ENCODE data around the gene LRP5. TPM values are rescaled to one million over a fixed set of nuclear protein-coding genes. Genes with fewer than 3 reads are reported as not detected.
A peak's percentile ranks its signal among the peaks of the same experiment; 100 is the strongest.

LRP5 gene
- total RNA-seq, 4 donors from 2014 or later, result 19.1 to 86.2 (median 43.9) TPM

- Histone ChIP-seq H3K4me1 (no peaks in the 10 kb centered on the region), H3K27ac (no peak overlapping the region), H3K36me3 (no peaks in the 10 kb centered on the region), H3K9me3 (no peaks in the 10 kb centered on the region), H3K4me3 (no peak overlapping the region), H3K27me3 (no peaks in the 10 kb centered on the region)
- intact Hi-C loops (cut with DNase I; ENCODE audit: low total_unique reads), result no loop called here
- TF ChIP-seq POLR2A (IDR thresholded peaks at IDR 0.05) (no peak), CTCF (IDR thresholded peaks at IDR 0.05) (no peak)
- DNase-seq, result no peak
Measured at GRCh38 chr11:68327586-68328370, 15.4 kb downstream of the LRP5 start.

GRCh38 chr11:68328374-68329091 is 16.1 kb downstream of the LRP5 start:
- H3K4me3 ChIP-seq, result no peak overlapping the region
- no peaks in the 10 kb centered on the region for H3K4me1 ChIP-seq
- no peak overlapping the region for H3K27ac ChIP-seq
- no peaks in the 10 kb centered on the region for H3K36me3 ChIP-seq
- intact Hi-C loops (cut with DNase I; ENCODE audit: low total_unique reads), result no loop called here
- TF ChIP-seq POLR2A (IDR thresholded peaks at IDR 0.05) (no peak), CTCF (IDR thresholded peaks at IDR 0.05) (no peak)
- peak in 1 of 2 donors; percentile 63 for DNase-seq
- H3K9me3 ChIP-seq, result no peaks in the 10 kb centered on the region
- no peaks in the 10 kb centered on the region for H3K27me3 ChIP-seq

GRCh38 chr11:68329536-68329935 is 17.1 kb downstream of the LRP5 start:
- intact Hi-C loops (cut with DNase I; ENCODE audit: low total_unique reads), result no loop called here

GRCh38 chr11:68329978-68330699 is 17.7 kb downstream of the LRP5 start:
- TF ChIP-seq CTCF (IDR thresholded peaks at IDR 0.05) (no peak), POLR2A (IDR thresholded peaks at IDR 0.05) (no peak)
- no peaks in the 10 kb centered on the region for H3K36me3 ChIP-seq
- peak overlapping the region; percentile 59 to 61 for H3K27ac ChIP-seq
- no peak overlapping the region for H3K4me3 ChIP-seq
- H3K4me1 ChIP-seq, result no peaks in the 10 kb centered on the region
- intact Hi-C loops (cut with DNase I; ENCODE audit: low total_unique reads), result no loop called here
- no peak for DNase-seq
- no peaks in the 10 kb centered on the region for H3K27me3 ChIP-seq
- no peaks in the 10 kb centered on the region for H3K9me3 ChIP-seq

More at GRCh38 chr11:68329536-68329935, 17.1 kb downstream of the LRP5 start:
- no peaks in the 10 kb centered on the region for H3K36me3 ChIP-seq
- no peaks in the 10 kb centered on the region for H3K9me3 ChIP-seq
- DNase-seq, result no peak
- no peak overlapping the region for H3K27ac ChIP-seq
- TF ChIP-seq POLR2A (IDR thresholded peaks at IDR 0.05) (no peak), CTCF (IDR thresholded peaks at IDR 0.05) (no peak)
- H3K4me1 ChIP-seq, result no peaks in the 10 kb centered on the region
- H3K27me3 ChIP-seq, result no peaks in the 10 kb centered on the region
- no peak overlapping the region for H3K4me3 ChIP-seq
